ENCODE results near the gene CATSPERB. TPM values are rescaled to one million over a fixed set of nuclear protein-coding genes. Genes with fewer than 3 reads are reported as not detected.
"Not testable (repeated sequence)": the region's sequence is repeated elsewhere in the genome, so short reads cannot be mapped to it uniquely, and the experiment has no call there.

Gene CATSPERB
- total RNA-seq, 1 experiment from 2014 or later = not detected

DNA sequence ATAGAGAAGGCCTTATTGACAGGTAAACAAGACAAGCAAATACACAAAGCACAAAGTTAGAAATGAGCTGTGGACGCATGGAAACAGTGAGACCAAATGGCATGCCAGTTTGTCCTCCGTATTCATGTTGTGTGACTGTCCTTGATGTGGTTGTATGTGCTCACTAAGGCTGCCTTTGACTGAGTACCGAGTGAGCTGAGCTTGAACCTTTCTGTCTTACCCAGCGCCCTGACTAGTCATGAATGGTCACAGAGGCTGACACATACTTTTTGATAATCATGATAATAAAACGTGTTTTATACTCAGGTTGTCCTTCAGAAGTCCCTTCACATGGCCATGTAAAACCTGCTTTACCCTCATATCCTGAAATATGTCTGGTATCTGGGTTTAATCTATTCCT is 553 bp upstream of the CATSPERB start:
- no peak for DNase-seq (ENCODE audit: low read depth)

DNA sequence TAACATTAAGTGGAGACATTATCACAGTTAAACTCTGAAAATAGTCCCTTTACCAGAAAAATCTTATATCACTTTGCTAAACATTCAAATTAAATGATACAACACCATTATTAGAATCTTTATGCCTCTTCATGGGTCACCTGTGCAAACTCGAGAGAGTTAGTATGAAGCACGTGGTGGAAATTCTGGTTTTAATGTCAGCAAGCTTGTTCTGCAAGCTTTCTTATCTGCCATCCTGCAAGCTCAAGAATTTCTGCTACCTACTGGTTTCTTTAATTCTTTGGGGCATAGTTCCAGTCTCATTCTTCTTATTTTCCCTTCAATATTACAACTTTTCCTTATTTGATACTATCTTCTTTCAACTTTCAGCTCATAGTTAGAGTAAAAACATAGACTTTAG is 868 bp downstream of the CATSPERB start:
- no peak for DNase-seq (ENCODE audit: low read depth)

DNA sequence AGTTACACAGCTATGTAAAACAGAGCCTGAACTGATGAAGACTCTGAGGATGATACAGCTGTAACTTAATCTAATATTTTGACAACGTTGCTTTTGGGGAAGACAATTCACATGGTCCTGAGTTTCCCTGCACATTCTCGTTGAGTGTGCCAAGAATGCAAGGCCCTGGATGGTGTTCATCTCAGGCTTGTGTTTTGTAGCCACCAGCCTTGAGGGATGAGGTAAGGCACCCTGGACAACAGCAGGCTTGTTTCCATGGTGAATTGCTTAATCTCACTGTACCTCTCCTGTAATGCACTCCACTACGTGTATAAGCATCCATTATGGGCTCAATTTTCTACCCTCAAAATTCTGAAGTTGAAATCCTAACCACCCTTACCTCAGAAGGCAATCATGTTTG is 2.1 kb downstream of the CATSPERB start:
- DNase-seq (ENCODE audit: low read depth) = no peak

DNA sequence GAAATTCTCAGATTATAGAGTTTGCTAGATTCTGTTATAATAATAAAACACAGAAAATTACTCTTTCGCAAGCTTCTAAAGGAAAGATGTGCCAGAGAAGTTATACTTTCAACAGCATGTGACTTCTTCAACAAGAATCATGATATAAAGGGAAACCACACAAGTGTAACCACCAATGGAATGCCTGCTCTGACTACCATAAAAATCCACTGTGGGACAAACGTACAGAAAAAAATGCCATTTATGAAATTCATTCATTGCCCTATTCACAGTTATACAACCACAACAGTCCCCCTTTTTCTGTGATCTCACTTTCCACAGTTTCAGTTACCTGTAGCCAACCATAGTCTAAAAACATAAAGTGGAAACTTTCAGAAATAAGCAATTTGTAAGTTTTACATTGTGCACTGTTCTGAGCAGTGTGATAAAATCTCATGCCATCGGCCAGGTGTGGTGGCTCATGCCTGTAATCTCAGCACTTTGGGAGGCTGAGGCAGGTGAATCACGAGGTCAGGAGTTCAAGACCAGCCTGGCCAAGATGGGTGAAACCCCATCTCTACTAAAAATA is 3.2 kb downstream of the CATSPERB start:
- no peak for DNase-seq (ENCODE audit: low read depth)

DNA sequence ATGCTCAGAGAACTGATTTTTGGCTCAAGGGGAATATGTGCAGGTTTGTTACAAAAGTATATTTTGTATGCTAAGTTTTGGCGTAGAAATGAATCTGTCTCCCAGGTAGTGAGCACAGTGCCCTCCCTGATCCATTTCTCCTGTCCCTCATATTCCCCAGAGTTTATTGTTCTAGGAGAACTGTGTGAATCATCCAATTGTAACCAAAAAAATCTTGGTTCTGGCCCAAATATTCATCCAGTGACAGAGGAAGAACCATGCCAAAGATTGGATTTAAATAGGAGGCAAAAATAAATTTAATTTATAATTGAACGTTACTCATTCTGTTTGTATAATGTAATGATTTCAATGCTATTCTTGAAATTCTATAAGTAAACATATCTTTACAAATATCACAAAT is 4.8 kb downstream of the CATSPERB start:
- no peak for DNase-seq (ENCODE audit: low read depth)

DNA sequence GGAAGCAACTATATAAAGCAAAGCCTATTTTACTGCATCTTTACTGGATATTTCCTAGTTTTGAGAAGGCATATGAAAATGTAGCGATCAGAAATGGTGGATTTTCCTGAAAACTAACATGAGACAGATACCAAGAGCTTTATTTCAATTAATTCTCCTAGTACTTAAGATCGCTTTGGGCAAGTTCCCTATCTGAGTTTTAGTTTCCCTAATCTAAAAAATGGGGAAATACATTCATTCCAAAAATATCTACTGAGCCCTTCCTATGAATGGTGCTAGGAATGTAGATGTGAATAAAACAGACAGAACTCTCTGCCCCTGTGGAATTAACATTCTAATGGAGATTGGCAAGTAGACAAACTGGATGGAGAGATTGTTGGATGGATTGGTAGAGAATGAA is 8.4 kb downstream of the CATSPERB start:
- DNase-seq (ENCODE audit: low read depth) = no peak

DNA sequence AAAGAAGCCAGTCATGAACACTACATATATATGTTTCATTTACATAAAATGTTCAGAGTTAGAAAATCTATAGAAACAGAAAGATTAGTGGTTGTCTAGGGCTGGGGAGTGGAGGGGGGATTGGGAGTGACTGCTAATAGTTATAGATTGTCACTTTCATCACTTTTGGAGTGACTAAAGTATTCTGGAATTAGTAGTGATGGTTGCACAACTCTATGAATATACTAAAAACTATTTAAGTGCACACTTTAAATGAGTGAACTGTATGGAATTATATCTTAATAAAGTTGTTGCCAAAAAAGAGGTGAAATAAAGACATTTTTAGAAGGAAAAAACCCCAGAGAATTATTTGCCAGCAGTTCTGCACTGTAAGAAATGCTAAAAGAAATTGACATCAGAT is 9.5 kb downstream of the CATSPERB start:
- no peak for DNase-seq (ENCODE audit: low read depth)

DNA sequence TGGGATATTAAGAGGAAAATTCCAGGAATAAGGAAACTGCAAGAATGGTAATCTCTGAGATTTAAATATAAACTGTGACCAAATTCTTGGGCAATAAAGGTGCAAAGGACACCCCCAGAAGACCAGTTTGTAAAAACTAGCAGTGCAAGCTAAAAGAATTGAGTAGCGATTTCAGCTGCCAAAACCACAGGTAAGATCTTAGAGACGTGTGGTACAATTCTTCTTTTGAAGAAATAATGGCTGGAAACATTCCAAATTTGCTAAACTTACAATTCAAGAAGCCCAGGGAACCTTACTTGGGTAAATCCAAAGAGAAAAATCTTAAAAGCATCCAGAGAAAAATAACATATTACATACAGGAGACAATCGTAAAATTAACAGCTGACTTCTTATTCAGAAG is 12.0 kb downstream of the CATSPERB start:
- DNase-seq (ENCODE audit: low read depth) = no peak

DNA sequence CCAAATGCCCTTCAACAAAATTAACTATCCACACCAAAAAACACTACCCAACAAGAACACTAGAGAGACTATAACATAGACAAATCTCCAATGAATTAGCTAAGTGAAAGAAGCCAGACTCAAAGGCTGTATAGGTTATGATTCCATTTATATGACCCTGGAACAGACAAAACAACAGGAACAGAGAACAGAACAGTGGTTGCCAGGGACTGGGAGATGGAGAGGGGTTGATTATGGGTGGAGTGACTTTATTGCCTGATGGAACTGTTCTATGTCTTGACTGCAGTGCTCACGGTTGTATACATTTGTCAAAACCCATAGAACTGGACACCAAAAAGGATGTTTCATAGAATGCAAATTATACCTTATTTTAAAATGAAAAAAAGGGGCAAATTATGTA is 14.9 kb downstream of the CATSPERB start:
- DNase-seq (ENCODE audit: low read depth) = no peak

DNA sequence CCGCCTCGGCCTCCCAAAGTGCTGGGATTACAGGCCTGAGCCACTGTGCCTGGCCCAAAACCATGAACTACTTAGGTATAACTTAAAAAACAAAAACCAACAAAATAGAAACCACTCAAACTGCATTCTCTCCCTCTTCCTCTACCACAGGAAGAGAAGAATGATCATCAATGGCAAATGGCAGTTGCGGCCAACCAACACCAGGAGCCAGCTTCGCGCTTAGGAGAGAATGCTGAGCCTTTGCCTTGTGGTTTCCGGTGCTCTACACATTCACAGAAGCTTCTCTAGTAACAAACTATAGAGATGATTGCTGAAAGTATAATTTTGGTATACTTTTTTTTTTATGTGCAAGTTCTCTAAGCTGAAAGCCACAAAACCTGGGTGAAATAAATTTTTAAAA is 17.1 kb downstream of the CATSPERB start:
- no peak for DNase-seq (ENCODE audit: low read depth)

DNA sequence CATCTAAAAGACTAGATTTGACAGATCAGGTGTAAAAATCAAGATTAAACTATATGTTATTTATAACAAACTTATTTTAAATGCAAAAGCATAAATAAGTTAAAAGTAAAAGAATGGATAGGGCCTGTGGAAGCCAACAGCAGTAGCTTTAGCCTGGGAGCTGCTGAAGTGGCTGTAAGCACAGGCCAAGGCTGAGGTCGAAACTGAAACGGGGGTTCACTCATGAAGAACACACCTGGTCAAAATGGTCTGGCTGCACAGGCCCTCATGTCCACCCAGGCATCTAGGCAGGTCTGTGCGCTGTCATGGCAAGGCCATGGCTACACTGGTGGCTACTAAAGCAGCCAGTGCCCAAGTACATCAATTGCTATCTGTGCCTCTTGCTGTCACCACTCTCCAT is 23.1 kb downstream of the CATSPERB start:
- DNase-seq (ENCODE audit: low read depth) = no peak

DNA sequence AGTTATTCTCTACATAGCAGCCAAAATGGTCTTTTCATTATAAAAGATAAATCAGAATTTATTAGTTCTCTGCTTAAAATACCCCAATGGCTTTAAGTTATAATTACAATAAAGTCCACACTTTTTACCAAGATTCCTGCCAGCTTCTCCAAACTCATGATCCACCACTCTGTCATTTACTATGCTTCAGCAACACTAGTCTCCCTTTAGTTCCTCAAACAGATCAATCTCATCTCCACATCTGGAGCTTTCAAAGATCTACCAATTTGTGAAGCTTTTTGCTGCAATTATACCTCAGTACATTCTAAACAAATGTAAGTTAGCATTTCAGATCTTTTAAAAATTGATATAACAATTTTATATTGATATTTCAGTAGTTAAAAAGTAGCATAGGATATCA is 24.9 kb downstream of the CATSPERB start:
- no peak for DNase-seq (ENCODE audit: low read depth)

DNA sequence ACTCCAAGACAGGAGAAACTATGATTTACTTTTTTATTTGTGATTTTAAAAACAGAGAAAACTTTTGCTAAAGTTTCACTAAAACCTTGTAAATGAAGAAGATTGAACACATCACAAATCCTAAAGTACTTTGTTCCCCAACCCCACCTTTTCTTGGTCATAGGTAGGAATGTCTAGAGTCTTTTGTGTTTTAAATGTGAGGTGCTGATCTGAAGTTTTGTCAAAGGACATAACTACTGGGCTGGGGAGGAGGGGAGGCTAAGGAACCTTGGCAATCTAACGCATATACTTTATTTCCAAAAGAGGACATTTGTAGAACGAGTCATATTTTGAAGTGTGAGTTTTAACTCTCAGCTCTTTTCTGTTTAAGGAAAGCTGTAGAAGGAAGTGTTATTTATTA is 37.2 kb downstream of the CATSPERB start:
- no peak for DNase-seq (ENCODE audit: low read depth)

DNA sequence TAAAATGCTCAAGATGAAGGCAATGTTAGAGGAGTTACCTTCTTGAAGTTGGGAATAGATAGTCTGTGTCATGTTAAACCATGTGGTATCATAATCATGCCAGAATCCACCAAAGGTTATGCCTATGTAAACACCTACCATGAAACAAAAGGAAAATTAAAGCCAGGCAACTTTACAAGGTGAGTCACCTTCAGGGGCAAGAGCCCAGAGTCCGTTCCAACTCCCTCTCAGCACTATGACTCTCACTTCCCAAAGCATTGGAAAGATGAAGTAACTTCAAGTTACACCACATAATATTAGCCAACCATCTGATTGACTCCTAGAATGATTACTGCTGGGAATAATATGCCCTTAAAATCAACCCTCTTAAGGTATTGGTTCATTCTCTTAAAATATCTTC is 38.5 kb downstream of the CATSPERB start:
- DNase-seq (ENCODE audit: low read depth) = no peak

DNA sequence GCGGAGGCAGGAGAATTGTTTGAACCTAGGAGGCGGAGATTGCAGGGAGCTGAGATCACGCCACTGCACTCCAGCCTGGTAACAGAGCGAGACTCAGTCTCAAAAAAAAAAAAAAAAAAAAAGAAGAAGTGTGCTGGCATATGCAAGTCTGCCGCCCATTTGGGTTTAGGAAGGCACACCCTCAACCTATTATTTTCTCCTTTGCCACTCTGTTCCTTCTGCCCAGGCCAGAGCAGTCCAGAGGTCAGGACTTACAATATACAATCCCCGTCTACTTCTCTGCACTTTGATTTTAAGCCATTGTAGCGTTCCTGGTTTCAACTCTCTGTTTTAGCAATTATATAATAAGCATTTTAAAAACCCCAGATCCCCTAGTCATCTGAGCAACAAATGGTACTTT is 39.8 kb downstream of the CATSPERB start:
- no peak for DNase-seq (ENCODE audit: low read depth)

DNA sequence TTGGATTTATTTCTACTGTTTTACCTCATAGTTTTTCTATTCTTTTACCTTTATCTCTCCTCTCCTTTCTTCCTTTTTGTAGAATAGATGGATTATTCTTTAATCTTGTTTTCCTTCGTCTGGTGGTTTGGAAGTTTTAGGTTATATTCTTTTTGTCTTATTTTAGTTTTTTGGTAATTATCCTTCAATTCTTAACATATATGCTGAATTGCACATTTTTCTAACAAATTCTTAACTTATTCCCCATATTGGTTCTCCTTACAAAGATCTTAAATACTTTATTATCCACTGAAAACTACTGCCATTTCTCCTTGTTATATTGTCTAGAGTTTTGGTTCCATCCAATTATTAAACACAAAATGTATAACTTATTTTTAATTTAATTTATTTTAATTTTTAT is 42.3 kb downstream of the CATSPERB start:
- DNase-seq (ENCODE audit: low read depth) = no peak

DNA sequence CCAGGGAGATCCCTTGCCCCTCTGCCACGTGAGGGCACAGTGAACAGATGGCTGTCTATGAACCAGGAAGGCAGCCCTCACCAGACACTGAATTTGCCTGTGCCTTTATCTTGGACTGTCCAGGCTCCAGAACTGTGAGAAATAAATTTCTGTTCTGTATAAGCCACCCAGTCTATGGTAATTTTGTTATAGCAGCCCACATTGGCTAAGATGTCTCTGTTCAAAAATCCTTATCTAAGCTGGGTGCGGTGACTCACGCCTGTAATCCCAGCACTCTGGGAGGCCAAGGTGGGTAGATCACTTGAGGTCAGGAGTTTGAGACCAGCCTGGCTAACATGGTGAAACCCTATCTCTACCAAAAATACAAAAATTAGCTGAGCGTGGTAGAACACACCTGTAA is 44.5 kb downstream of the CATSPERB start:
- not testable (repeated sequence) for DNase-seq (ENCODE audit: low read depth)

DNA sequence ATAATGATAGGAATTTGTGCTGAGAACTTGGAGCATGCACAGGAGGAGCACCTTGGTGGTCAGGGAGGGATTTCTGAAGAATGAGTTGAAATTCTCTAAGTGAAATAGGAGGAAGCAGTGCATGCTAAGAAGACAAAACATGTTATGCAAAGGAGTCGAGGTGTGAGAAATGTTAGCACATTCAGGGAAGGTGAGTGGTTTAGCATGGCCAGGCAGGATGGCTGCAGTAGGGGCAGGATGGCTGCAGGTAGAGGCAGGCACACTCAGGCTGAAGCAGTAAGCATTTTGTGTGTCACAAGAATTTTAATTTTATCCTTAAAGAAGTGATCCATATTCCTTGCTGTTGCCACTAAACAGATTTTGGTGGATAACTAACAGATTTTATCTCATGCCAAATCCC is 46.3 kb downstream of the CATSPERB start:
- no peak for DNase-seq (ENCODE audit: low read depth)

DNA sequence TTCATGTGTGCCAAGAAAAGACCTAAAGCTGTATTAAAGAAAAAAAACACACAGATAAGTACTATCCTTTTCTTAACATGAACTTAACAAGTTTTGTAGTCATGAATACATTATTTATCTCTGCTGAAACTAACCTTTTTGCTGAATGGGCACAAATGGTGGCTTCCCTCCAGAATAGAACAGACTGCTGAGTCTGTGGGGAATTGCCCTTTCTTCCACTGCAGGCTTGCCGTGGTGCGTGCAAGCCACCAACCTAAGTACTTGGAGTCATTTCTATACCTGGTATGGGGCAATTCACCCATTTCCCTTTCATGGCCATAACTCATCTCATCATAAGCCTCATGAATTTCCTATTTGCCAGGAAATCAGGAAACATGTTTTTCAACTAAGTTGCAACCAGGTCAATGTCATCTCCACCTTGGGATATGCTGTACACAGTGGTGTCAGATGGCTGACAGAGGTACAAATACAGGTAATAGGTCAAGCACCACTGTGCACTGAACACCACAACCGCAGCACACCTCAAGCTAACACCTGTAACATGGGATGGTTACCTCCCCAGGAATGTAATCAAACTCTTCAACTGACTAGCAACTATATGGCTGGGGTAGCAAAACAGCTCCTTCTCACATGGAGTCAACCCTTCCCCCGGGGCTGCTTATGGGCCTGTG is 49.9 kb downstream of the CATSPERB start:
- DNase-seq (ENCODE audit: low read depth) = no peak

DNA sequence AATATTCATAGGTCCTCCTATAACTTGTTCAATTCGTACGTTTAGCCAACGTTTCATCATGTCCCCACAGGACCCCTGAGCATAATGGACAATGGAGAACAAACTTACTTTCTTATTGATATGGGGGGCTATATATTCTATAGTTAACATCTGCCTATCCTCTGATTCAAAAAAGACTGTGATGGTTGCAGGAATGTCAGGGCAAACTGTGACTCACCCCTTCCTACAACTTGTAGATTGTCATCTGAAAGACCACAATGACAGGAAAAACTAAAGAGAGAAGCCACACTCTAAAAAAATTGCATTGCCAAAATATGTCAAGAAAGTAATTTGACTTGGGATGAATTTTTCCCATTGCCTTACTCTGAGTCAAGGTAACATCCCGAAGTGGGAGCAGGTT is 50.8 kb downstream of the CATSPERB start:
- DNase-seq (ENCODE audit: low read depth) = no peak

DNA sequence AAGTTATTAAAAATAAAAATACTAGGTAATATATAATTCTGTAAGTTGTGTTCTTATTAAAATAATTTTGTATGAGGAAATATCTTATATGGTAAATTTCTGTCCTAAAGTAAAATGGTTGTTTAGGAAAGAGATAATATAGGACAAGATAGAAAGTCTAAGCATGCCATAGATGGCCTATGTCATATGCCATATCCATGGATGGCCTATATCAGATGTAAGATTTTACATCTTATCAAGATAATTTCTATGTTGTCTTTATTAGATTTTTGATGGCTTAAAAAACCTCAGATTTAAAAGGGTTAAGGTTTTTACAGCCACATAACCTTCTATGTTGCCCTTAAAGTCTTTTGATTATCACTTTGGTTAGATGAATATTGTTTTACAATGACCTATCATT is 52.6 kb downstream of the CATSPERB start:
- no peak for DNase-seq (ENCODE audit: low read depth)

DNA sequence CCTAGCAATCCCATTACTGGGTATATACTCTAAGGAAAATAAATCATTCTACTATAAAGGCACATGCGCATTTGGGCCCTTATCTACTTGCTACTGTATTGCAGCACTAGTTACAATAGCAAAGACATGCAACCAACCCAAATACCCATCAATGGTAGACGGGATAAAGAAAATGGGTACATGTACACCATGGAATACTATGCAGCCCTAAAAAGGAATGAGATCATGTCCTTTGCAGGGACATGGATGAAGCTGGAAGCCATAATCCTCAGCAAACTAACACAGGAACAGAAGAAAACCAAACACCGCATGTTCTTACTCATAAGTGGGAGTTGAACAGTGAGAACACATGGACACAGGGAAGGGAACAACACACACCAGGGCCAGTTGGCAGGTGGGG is 54.2 kb downstream of the CATSPERB start:
- DNase-seq (ENCODE audit: low read depth) = not testable (repeated sequence)

DNA sequence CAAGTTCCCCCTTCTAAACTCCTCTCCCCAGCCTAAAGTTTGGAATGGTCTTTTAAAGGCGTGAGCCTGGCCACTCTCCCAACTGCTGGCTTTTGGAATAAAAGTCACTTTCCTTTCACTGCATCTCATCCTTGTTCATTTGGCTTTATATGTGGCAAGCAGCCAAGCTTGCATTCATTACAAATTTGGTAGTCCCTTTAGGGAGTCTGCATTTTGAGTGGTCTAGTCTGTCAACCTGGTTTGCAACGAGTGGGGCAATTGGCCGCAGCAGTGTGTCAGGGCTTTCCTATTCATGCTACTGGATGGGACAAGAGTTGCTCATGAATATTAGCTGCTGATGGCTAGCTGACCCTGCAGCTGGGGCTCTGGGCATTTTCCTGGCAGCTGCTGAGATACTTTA is 57.0 kb downstream of the CATSPERB start:
- DNase-seq (ENCODE audit: low read depth) = no peak

DNA sequence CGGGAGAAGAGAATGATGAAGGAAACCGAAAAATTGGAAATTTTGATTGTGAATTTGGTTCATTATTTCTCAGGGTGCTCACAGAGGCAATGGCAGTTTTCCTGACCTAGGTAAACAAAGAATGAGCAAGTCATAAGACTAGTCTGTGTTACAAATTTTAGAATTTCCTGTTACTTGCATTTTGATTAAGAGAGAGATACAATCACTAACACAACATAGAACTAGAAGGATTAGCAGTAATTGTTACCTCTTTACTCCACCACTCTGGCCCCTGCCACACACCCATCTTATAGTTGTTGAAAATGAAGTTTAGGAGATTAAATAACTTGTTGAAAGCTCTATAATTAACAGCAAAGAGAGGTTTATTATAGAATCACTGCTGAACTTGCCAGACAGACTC is 62.0 kb downstream of the CATSPERB start:
- DNase-seq (ENCODE audit: low read depth) = no peak

Data from LHCN-M2 (cell line).